SK-N-MC (cell line): ENCODE data around the gene PXT1.

Experiments used
- EZH2 ChIP-seq: fragments of 200-600 bp; sonication (generic); IDR thresholded peaks from one replicate; pipeline ENCODE4 v1.6.1; 2017; ENCODE audit warnings: antibody characterized with exemption
- FOXP2 ChIP-seq: optimal IDR thresholded peaks from 2 replicates; pipeline ENCODE3; 2011; ENCODE audit warnings: mild to moderate bottlenecking, moderate library complexity; ENCODE audit not compliant: insufficient read depth; ENCODE audit errors: extremely low read length, control extremely low read depth
- POLR2AphosphoS5 ChIP-seq: IDR thresholded peaks from 2 replicates; pipeline ENCODE4 v1.6.1; 2012; ENCODE audit warnings: mild to moderate bottlenecking, low read depth, low read length, borderline replicate concordance

- TF ChIP-seq FOXP2, result no peak
- TF ChIP-seq POLR2AphosphoS5, result no peak
- no peak for TF ChIP-seq EZH2
Measured at GRCh38 chr6:36436466-36436865, 6.2 kb downstream of the PXT1 start.
